ENCODE data around the gene CPLX3.

GRCh38 chr15:74826921-74827320 is 494 bp downstream of the CPLX3 start:
- TF ChIP-seq RAD21 (IDR thresholded peaks at IDR 0.05; ENCODE audit: low read depth) = no peak
- no peak for TF ChIP-seq TAF1 (IDR thresholded peaks at IDR 0.05; ENCODE audit: low read depth)
- no peak for TF ChIP-seq USF1 (IDR thresholded peaks at IDR 0.05)
- TF ChIP-seq YY1 (IDR thresholded peaks at IDR 0.05; ENCODE audit: low read depth) = no peak
- TF ChIP-seq FOXM1 (IDR thresholded peaks at IDR 0.05; ENCODE audit: borderline replicate concordance, low read depth) = no peak
- no peak for TF ChIP-seq EP300 (IDR thresholded peaks at IDR 0.05; ENCODE audit: borderline replicate concordance)
- TF ChIP-seq TCF12 (IDR thresholded peaks at IDR 0.05; ENCODE audit: low read depth) = no peak
- no peak for TF ChIP-seq NFIC (IDR thresholded peaks at IDR 0.05)
- no peak for TF ChIP-seq MAX (IDR thresholded peaks at IDR 0.05)
- no peak for TF ChIP-seq REST (IDR thresholded peaks at IDR 0.05; ENCODE audit: low read depth)
- TF ChIP-seq CEBPB (IDR thresholded peaks at IDR 0.05) = no peak
- no peak for TF ChIP-seq CREB1 (IDR thresholded peaks at IDR 0.05; ENCODE audit: low read depth)
- TF ChIP-seq EGR1 (IDR thresholded peaks at IDR 0.05) = no peak
